ENCODE results near the gene PSMD5. TPM values are rescaled to one million over a fixed set of nuclear protein-coding genes. Genes with fewer than 3 reads are reported as not detected.

PSMD5 gene
- total RNA-seq, 8 experiments from 2014 or later: 14.8 to 50.8 (median 30.1) TPM

- in situ Hi-C loops (cut with MboI; ENCODE audit: low pct_unique_long_range_greater_than_20kb in 2 of 9, low sequenced_read_pairs in 9 of 9, unreplicated experiment in 9 of 9): no loop called here
- no peak overlapping the region for H3K27ac ChIP-seq
- no peak overlapping the region for H3K4me3 ChIP-seq
- WGBS, 10 experiments: 78 to 100% (median 100%) methylated on average over 2 to 5 of the region's 10 CpGs; no CpG with 5 or more reads in 7 of the 10 experiments
- no peak for ATAC-seq (replicated peaks in 6 of 8)
- peaks cover 16 to 23% of the 10 kb centered on the region in 2 donors for H3K4me1 ChIP-seq (replicated peaks in 1 of 2)
Observed at GRCh38 chr9:120869726-120870125, 27.0 kb upstream of the PSMD5 start.

GRCh38 chr9:120869360-120869687 is 26.6 kb upstream of the PSMD5 start:
- H3K4me3 ChIP-seq: peak overlapping the region; percentile 21 to 35 (median 32)
- WGBS, 10 experiments: 40 to 100% (median 44%) methylated on average over 1 to 6 of the region's 10 CpGs; no CpG with 5 or more reads in 4 of the 10 experiments

GRCh38 chr9:120868676-120869359 is 26.1 kb upstream of the PSMD5 start:
- 18% methylated on average over 7 of the region's 52 CpGs; no CpG with 5 or more reads in 9 of the 10 experiments for WGBS, 10 experiments
- peak overlapping the region; percentile 54 to 76 for H3K27ac ChIP-seq

More at GRCh38 chr9:120869360-120869687, 26.6 kb upstream of the PSMD5 start:
- H3K4me1 ChIP-seq (replicated peaks in 1 of 2): peaks cover 16 to 25% of the 10 kb centered on the region in 2 donors
- no peak for ATAC-seq (replicated peaks in 6 of 8)
- in situ Hi-C loops (cut with MboI; ENCODE audit: low pct_unique_long_range_greater_than_20kb in 2 of 9, low sequenced_read_pairs in 9 of 9, unreplicated experiment in 9 of 9): no loop called here
- peak overlapping the region; percentile 54 to 76 for H3K27ac ChIP-seq

GRCh38 chr9:120868339-120868675 is 25.6 kb upstream of the PSMD5 start:
- 40 to 100% (median 43%) methylated on average over 1 to 5 of the region's 11 CpGs; no CpG with 5 or more reads in 5 of the 10 experiments for WGBS, 10 experiments
- ATAC-seq (replicated peaks in 6 of 8): no peak
- peaks cover 16 to 25% of the 10 kb centered on the region in 2 donors for H3K4me1 ChIP-seq (replicated peaks in 1 of 2)
- H3K27ac ChIP-seq: peak overlapping the region; percentile 18 to 20
- peak overlapping the region; percentile 22 to 35 (median 31) for H3K4me3 ChIP-seq
- in situ Hi-C loops (cut with MboI; ENCODE audit: low pct_unique_long_range_greater_than_20kb in 2 of 9, low sequenced_read_pairs in 9 of 9, unreplicated experiment in 9 of 9): no loop called here

More at GRCh38 chr9:120868676-120869359, 26.1 kb upstream of the PSMD5 start:
- peak; percentile 90 to 94 (median 92) for ATAC-seq (replicated peaks in 6 of 8)
- Histone ChIP-seq H3K4me3 (peak overlapping the region; percentile 23 to 35 (median 32)), H3K4me1 (replicated peaks in 1 of 2) (peaks cover 16 to 25% of the 10 kb centered on the region in 2 donors)
- in situ Hi-C loops (cut with MboI; ENCODE audit: low pct_unique_long_range_greater_than_20kb in 2 of 9, low sequenced_read_pairs in 9 of 9, unreplicated experiment in 9 of 9): no loop called here

- Histone ChIP-seq H3K4me1 (replicated peaks in 1 of 2) (peaks cover 16 to 25% of the 10 kb centered on the region in 2 donors), H3K4me3 (peak overlapping the region in 3 of 5 donors; percentile 22 to 35 (median 32)), H3K27ac (peak overlapping the region; percentile 18 to 20)
- in situ Hi-C loops (cut with MboI; ENCODE audit: low pct_unique_long_range_greater_than_20kb in 2 of 9, low sequenced_read_pairs in 9 of 9, unreplicated experiment in 9 of 9): no loop called here
- no peak for ATAC-seq (replicated peaks in 6 of 8)
- WGBS, 10 experiments: 100% methylated on average over 1 to 2 of the region's 15 CpGs; no CpG with 5 or more reads in 6 of the 10 experiments
Observed at GRCh38 chr9:120867676-120868338, 25.1 kb upstream of the PSMD5 start.

GRCh38 chr9:120866651-120867050 is 23.9 kb upstream of the PSMD5 start:
- Histone ChIP-seq H3K27ac (peak overlapping the region in 1 of 2 donors; percentile 18), H3K4me3 (no peak overlapping the region), H3K4me1 (replicated peaks in 1 of 2) (peaks cover 16 to 25% of the 10 kb centered on the region in 2 donors)
- WGBS, 10 experiments: 67 to 100% (median 100%) methylated on average over 1 to 5 of the region's 6 CpGs; no CpG with 5 or more reads in 4 of the 10 experiments
- in situ Hi-C loops (cut with MboI; ENCODE audit: low pct_unique_long_range_greater_than_20kb in 2 of 9, low sequenced_read_pairs in 9 of 9, unreplicated experiment in 9 of 9): no loop called here
- ATAC-seq (replicated peaks in 6 of 8): no peak

- Histone ChIP-seq H3K4me1 (replicated peaks in 1 of 2) (peaks cover 16 to 25% of the 10 kb centered on the region in 2 donors), H3K27ac (peak overlapping the region; percentile 16 to 66), H3K4me3 (no peak overlapping the region)
- no peak for ATAC-seq (replicated peaks in 6 of 8)
- no CpG with 5 or more reads among the region's 5 CpGs for WGBS, 10 experiments
- in situ Hi-C loops (cut with MboI; ENCODE audit: low pct_unique_long_range_greater_than_20kb in 2 of 9, low sequenced_read_pairs in 9 of 9, unreplicated experiment in 9 of 9): no loop called here
Observed at GRCh38 chr9:120865809-120866208, 23.1 kb upstream of the PSMD5 start.

- WGBS, 10 experiments: 51 to 94% (median 60%) methylated on average over 1 to 5 of the region's 5 CpGs; no CpG with 5 or more reads in 4 of the 10 experiments
Observed at GRCh38 chr9:120865176-120865575, 22.5 kb upstream of the PSMD5 start.

GRCh38 chr9:120864719-120865118 is 22.0 kb upstream of the PSMD5 start:
- no peak overlapping the region for H3K27ac ChIP-seq
- H3K4me3 ChIP-seq: no peak overlapping the region
- peaks cover 16 to 25% of the 10 kb centered on the region in 2 donors for H3K4me1 ChIP-seq (replicated peaks in 1 of 2)
- no peak for ATAC-seq (replicated peaks in 6 of 8)
- in situ Hi-C loops (cut with MboI; ENCODE audit: low pct_unique_long_range_greater_than_20kb in 2 of 9, low sequenced_read_pairs in 9 of 9, unreplicated experiment in 9 of 9): no loop called here
- WGBS, 10 experiments: 82 to 97% (median 94%) methylated on average over 1 to 5 of the region's 5 CpGs

More at GRCh38 chr9:120865176-120865575, 22.5 kb upstream of the PSMD5 start:
- in situ Hi-C loops (cut with MboI; ENCODE audit: low pct_unique_long_range_greater_than_20kb in 2 of 9, low sequenced_read_pairs in 9 of 9, unreplicated experiment in 9 of 9): no loop called here
- peak in 1 of 8 experiments; percentile 11 for ATAC-seq (replicated peaks in 6 of 8)
- H3K4me3 ChIP-seq: no peak overlapping the region
- H3K4me1 ChIP-seq (replicated peaks in 1 of 2): peaks cover 16 to 25% of the 10 kb centered on the region in 2 donors
- peak overlapping the region; percentile 16 to 66 for H3K27ac ChIP-seq

GRCh38 chr9:120863833-120864232 is 21.1 kb upstream of the PSMD5 start:
- Histone ChIP-seq H3K4me3 (no peak overlapping the region), H3K4me1 (replicated peaks in 1 of 2) (peaks cover 12 to 25% of the 10 kb centered on the region in 2 donors), H3K27ac (no peak overlapping the region)
- in situ Hi-C loops (cut with MboI; ENCODE audit: low pct_unique_long_range_greater_than_20kb in 2 of 9, low sequenced_read_pairs in 9 of 9, unreplicated experiment in 9 of 9): no loop called here
- 89 to 100% (median 100%) methylated on average over 1 to 5 of the region's 7 CpGs; no CpG with 5 or more reads in 7 of the 10 experiments for WGBS, 10 experiments
- no peak for ATAC-seq (replicated peaks in 6 of 8)

- in situ Hi-C loops (cut with MboI; ENCODE audit: low pct_unique_long_range_greater_than_20kb in 2 of 9, low sequenced_read_pairs in 9 of 9, unreplicated experiment in 9 of 9): no loop called here
- no peak for ATAC-seq (replicated peaks in 6 of 8)
- peaks cover 8 to 18% of the 10 kb centered on the region in 2 donors for H3K4me1 ChIP-seq (replicated peaks in 1 of 2)
- no peak overlapping the region for H3K27ac ChIP-seq
- 50 to 100% (median 93%) methylated on average over 1 to 7 of the region's 12 CpGs; no CpG with 5 or more reads in 5 of the 10 experiments for WGBS, 10 experiments
- no peak overlapping the region for H3K4me3 ChIP-seq
Observed at GRCh38 chr9:120862452-120862851, 19.7 kb upstream of the PSMD5 start.

GRCh38 chr9:120861935-120862334 is 19.2 kb upstream of the PSMD5 start:
- no peak overlapping the region for H3K4me3 ChIP-seq
- no peak overlapping the region for H3K27ac ChIP-seq
- ATAC-seq (replicated peaks in 6 of 8): no peak
- WGBS, 10 experiments: 75 to 100% (median 100%) methylated on average over 1 to 2 of the region's 6 CpGs; no CpG with 5 or more reads in 7 of the 10 experiments
- H3K4me1 ChIP-seq (replicated peaks in 1 of 2): peaks cover 8 to 18% of the 10 kb centered on the region in 2 donors
- in situ Hi-C loops (cut with MboI; ENCODE audit: low pct_unique_long_range_greater_than_20kb in 2 of 9, low sequenced_read_pairs in 9 of 9, unreplicated experiment in 9 of 9): no loop called here

- no peak overlapping the region for H3K4me3 ChIP-seq
- ATAC-seq (replicated peaks in 6 of 8): no peak
- peak overlapping the region in 1 of 2 donors; percentile 56 for H3K27ac ChIP-seq
- H3K4me1 ChIP-seq (replicated peaks in 1 of 2): peaks cover under 1 to 16% of the 10 kb centered on the region in 2 donors
- WGBS, 10 experiments: 79 to 100% (median 92%) methylated on average over 1 to 7 of the region's 11 CpGs; no CpG with 5 or more reads in 5 of the 10 experiments
- in situ Hi-C loops (cut with MboI; ENCODE audit: low pct_unique_long_range_greater_than_20kb in 2 of 9, low sequenced_read_pairs in 9 of 9, unreplicated experiment in 9 of 9): no loop called here
Observed at GRCh38 chr9:120860083-120860482, 17.4 kb upstream of the PSMD5 start.

Data from motor neuron (in vitro differentiated cells).